NCI-H2029 (cell line): ENCODE measurements around the gene SH2D3A.
"Not testable (repeated sequence)": the region's sequence is repeated elsewhere in the genome, so short reads cannot be mapped to it uniquely, and the experiment has no call there.

ENCODE experiments used
- DNase-seq: peaks from one replicate; lab custom pipeline; 2025; lab: John Stamatoyannopoulos, UW

SH2D3A gene

DNA sequence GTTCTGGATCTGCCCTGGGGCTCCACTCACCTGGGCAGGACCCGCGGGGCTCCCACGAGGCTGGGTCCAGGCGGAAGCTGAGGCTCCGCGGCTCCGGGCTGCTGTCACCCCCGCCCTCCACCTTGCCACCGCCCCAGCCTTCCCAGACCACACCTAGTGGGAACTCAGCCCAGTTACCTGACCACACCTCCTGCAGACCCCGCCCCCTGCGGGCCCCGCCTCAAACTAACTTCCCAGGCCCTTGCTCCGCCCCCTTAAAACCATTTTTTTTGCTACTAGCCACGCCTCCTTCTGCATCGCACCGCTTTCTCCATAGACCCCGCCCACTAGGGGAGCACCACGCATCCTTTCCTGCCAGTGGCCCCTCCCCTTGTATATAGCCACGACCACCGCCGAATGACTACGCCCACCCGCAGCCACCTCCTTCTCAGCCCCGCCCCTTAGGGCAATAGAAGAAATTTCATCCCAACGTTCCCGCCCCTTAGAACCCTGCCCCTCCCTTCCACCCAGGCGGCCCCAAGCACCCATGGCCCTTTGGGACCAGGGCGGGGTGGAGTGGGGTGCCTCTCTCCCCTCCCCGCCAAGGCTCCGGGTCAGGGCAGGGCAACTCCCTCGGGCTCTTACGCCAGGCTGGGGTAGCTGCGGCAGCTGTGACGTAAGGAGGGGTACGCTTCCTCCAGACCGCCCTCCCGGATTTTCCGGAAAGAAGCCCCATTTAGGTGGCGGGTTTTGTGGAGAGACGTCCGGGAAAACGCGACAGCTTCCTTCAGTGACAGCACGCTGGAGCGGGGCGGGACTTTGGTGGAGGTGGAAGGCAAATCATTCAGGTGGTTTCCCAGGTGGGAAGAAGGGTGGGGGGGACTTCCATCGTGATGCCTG lies at the start of gene SH2D3A:
SH2D3A (minus strand) TSS at position 79 of the 879 bp plus-strand sequence. CDS start 3,687 bp downstream, outside the sequence.
- DNase-seq: peak; percentile 88

DNA sequence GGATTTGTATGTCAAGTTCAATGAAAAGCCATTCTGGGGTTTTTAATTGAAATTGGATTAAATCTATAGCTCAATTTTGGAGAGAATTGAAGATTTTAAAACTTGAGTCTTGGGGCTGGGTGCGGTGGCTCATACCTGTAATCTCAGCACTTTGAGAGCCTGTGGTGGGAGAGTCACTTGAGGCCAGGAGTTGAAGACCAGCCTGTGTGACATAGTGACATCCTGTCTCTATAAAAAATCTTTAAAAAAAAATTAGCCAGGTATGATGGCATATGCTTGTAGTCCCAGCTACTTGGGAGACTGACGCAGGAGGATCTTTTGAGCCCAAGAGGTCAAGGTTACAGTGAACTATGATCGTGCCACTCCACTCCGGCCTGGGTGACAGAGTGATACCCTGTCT lies 46.4 kb upstream of the SH2D3A start:
- DNase-seq: no peak

DNA sequence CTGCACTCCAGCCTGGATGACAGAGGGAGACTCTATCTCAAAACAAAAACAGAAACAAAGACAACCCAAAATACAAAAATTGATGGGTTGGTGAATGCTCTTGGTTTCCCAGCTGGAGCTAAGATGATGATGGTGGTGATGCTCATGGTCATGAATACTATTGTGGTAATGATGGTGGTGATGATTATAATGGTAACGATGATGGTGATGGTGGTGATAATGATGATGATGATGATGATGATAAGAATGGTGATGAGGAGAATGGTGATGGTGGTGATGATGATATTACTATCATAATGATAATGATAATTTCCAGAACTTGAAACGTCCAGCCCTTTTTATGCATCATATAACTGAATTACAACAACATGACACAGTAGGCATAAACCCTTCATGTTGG lies 45.4 kb upstream of the SH2D3A start:
- no peak for DNase-seq

DNA sequence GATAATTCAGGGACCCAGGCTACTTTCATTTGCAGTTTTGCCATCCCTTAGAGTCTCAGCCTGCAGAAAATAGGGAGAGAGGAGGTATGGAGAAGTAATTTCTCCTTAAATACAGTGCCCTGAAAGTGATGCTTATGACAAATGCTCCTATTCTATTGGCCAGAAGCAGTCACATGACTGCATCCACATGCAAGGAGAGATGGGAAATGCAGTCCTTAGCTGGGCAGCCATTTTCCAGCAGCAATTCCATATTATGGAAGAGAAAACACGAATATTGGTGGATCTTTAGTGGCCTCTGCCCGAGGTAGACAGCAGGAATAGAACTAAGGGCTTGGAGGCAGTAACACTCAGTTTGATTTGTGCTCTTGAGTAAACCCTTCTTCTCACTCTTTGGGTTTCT lies 44.7 kb upstream of the SH2D3A start:
- peak; percentile 21 for DNase-seq

DNA sequence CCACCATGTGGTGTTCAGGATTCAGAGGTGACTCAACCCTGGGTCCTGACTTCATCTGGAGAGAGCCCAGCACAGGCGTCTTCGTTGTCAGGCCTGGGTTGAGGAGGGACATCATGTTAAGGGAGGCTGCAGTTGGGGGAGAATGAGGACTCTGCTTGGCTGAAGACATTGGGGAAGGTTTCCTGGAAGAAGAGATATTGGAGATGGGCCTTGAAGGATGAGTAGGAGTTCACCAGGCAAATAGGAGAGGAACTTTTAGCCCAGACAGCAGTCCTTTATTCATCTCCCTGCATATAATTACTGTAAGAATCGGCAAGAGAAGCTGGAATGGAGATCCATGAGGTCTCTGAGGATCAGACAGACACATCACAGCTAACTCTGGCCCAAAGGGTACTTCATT lies 44.1 kb upstream of the SH2D3A start:
- DNase-seq: no peak

DNA sequence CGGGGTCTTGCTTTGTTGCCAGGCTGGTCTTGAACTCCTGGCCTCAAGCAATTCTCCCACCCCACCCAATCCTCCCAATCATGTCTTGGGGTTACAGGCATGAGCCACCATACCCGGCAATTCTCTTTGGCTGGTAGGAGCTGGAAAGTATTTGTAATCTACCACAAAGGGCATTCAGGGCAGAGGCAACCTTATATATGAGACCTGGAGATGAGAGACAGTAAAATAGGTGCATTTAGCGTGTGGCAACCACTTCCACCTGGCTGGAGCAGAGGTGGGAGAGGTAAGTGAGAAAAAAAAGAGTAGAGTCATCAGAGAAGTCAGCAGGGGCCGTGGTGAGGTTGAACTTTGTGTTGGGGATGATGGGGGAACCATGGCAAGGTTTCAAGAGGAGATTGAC lies 42.0 kb upstream of the SH2D3A start:
- DNase-seq: no peak

DNA sequence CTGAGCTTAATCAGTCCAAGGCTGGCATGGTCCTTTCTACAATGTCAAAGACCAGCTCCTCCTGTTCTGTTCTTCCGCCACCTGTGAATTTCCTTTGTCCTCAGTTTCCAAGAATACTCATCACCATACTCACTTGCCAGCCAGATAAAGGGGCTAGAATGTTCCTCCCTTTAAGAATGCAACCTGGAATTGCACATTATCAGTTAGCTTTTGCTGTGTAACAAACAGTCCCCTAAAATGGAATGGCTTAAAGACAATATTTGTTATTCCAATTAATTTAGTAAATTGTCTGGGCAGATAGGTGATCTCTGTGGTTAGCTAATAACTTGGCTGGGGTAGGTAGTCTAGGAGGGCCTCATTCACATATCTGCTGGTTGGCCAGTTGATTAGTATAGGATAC lies 41.3 kb upstream of the SH2D3A start:
- no peak for DNase-seq

DNA sequence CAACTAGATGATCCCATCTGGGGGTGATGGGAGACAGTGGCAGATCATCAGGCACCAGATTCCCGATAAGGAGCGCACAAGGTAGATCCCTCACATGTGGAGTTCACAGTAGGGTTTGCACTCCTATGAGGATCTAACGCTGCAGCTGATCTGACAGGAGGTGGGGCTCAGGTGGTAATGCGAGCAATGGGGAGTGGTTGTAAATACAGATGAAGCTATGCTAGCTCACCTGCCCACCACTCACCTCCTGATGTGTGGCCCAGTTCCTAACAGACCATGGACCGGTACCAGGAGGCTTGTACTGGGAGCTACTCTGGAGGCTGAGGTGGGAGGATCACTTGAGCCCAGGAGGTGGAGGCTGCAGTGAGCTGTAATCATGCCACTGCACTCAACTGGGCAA lies 40.1 kb upstream of the SH2D3A start:
- no peak for DNase-seq

DNA sequence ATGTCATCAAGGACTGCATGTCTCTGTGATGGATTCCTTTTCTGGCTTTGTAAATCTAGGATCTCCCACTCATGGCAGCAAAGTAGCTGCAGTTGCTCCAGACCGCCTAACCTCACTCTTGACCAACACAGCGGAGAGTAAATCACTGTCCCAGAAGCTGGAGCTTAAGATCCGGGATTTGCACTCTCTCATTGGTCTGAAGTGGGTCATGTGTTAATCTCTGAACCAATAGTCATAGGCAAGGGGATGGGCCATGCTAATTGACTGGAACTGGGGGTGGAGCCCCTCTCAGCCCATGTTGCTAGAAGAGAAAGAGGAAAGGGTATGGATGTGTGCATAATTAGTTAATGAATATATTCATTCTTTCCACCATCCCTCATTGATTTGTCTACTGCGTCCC lies 39.3 kb upstream of the SH2D3A start:
- no peak for DNase-seq

DNA sequence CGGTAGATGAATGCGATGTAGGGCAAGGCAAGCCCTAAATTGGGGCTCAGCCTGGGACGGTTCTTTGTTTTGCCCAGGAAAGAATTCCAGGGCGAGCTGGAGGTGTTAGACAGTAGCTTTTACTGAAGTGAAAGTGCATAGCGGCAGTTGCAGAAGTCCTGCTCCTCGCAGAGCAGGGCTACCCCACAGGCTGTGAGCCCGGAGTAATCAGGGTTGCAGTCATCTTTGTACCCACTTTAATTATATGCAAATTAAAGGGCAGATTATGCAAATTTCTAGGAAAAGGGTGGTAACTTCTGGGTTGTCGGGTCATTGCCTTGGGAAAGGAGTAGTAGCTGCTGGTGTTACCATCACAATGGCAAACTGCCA lies 35.8 kb upstream of the SH2D3A start:
- DNase-seq: no peak

DNA sequence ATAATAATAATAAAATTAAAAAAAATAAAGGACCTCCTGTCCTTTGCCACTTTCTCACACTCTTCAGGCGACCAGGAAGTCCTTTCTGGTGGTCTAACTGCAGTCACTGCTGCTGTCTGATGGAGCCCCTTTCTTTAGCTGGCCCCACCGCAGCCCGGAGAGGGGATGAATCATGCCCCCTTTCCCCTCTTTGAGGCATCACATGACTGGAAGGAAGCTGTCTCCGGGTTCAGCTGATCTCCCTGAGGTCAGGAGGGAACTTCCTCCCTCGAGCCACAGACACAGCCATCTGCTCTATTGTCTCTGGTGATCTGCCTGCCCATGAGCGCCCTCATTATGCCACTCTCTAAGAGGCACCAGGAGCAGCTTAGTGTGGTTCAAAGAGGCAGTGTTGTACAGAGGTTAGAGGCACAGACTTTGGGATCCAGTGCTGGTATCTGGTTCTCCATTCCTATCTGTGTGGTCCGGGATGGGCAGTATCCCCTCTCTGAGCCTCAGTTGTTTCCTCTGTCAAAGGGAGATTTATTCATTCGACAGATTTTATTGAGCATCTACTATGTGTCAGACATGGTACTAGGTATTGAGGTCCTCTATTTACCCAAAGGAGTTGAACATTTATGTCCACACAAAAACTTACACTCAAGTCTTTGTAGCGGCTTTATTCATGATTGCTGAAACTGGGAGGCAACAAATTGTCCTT lies 35.3 kb upstream of the SH2D3A start:
- no peak for DNase-seq

DNA sequence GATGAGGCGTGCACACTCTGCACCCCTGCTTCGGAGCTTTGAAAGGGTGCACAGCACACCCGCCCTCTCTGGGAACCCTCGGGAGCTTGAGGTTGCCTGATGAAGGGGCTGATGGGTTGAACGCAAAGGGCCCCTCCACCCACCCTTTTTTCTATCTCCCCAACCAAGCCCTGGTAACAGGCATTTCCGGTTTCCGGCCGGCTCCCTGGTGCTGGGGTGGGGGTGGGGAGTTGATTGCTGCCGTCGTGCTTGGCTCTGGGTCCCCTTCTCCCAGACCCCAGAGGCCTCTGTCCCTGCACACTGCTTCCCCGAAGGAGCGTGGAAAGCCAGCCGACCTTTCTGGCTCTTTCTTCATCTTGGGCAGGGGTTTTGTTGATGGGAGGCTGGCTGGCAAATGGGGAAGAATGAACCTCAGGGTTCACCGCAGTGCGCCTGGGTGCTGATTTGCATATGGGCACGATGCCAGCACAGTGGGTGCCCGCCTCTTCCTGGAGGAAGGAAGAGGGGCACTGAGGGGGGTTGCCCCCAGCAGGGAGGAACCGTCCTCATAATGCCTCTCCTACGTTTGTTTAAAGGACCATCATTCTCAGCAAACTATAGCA lies 34.4 kb upstream of the SH2D3A start:
- peak; percentile 61 for DNase-seq

DNA sequence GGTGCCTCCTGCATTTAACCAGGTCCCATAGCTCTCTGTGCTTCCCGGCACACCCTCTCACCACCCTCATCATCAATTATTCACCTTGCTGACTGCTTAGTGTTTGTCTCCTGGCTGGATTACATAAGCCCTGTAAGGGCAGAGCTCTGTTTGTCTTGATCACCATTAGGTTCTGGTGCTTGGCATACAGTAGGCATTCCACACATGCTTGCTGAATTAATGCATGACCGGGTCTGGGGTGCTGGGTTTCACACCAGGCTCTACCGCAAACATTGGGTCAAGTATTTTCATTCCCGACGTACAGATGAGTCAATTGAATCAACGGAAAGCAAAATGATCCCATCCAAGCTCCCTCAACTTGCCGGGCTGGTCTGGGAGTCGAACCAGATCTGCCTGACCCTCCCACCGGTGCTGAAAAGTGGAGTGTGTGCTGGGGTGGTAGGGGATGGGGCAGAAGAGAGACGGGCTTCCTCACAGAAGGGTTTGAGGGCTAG lies 33.8 kb upstream of the SH2D3A start:
- DNase-seq: peak; percentile 61

DNA sequence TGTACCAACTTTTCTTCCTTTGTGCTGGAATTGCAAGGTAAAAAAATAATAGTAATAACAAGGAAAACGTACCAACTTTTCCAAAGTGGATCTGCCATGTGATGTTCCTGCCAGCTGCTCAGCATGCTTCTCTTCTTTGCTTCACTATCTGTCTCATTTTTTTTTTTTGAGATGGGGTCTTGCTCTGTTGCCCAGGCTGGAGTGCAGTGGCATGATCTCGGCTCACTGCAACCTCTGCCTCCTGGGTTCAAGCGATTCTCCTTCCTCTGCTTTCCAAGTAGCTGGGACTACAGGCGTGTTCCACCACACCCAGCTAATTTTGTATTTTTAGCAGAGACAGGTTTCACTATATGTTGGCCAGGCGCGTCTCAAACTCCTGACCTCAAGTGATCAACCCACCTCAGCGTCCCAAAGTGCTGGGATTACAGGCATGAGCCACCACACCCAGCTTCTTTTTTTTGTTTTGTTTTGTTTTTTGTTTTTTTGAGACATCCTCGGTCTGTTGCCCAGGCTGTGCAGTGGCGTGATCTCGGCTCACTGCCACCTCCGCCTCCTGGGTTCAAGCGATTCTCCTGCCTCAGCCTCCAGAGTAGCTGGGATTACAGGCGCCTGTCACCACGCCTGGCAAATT lies 33.0 kb upstream of the SH2D3A start:
- DNase-seq: not testable (repeated sequence)

DNA sequence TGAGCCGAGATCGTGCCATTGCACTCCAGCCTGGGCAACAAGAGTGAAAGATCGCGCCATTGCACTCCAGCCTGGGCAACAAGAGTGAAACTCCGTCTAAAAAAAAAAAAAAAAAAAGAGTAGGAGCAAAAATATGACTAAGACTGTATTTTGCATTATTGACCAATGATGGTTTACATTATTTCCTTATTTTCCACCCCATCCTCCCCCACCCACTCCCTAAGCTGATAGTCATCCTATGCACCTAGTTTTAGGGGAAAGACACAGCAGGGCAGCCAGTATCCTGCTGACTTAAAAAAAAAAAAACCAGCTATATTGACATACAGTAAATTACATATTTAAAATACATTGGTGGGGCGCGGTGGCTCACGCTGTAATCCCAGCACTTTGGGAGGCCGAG lies 30.4 kb upstream of the SH2D3A start:
- no peak for DNase-seq

DNA sequence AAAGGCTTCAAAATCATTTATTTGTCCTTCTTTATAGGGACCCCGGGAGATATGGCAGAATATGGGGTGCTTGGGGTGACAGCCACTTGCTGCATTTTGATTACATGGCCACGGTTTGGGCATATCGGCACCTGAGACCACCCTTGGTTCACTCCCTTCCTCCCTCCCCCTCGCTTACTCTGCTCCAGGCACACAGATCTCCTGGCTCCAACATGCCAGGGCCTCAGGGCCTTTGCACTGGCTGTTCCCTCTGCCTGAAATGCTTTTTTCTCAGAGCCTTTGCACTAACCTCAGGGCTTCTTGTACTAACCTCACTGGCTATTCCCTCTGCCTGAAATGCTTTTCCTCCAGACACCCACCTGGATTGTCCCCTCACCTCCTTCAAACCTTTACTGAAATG lies 29.0 kb upstream of the SH2D3A start:
- no peak for DNase-seq

DNA sequence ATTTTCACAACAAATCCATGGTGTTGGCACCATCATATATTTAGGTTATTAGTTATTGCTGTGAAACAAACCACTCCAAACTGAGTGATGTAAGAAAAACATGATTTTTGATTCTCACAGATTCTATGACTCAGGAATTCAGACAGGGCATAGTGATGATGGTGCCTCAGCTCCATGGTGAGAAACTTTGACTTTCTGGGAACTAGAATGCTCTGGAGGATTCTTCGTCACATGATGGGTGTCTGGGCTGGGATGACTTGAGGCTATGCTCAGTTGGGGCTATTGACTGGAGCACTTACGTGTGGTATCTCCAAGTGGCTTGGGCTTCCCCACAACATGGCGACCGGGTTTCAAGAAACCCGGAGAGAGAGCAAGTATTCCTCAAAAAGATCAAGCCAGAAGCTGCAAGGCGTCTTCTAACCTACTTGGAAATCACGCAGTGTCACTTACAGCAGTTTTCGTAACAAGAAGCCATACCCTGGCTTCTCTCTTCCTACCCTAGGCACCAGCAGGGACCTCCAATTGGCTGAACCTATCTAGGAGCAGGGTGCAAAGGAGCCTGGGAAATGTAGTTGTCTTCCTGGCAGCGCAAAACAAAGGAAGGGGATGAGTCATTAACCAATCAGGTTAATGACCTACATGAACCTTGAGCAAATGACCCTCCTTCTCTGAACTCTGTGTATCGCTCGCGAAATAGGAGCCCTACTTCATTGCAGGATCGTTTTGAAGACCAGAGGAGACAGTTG lies 27.6 kb upstream of the SH2D3A start:
- DNase-seq: no peak

DNA sequence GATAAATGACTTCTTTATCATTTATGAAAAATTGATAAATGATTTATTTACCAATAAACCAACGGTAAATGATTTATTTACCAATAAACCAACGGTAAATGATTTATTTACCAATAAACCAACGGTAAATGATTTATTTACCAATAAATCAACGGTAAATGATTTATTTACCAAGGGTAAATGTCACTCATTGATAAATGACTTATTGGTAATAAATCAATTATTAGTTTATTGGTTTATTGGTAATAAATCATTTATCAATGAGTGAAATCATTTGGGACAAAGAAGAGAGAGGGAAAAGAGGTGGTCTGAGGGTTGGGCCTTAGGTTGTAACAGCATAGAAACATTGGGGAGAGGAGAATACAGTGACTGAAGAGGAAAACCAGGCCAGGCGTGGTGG lies 26.7 kb upstream of the SH2D3A start:
- DNase-seq: no peak

DNA sequence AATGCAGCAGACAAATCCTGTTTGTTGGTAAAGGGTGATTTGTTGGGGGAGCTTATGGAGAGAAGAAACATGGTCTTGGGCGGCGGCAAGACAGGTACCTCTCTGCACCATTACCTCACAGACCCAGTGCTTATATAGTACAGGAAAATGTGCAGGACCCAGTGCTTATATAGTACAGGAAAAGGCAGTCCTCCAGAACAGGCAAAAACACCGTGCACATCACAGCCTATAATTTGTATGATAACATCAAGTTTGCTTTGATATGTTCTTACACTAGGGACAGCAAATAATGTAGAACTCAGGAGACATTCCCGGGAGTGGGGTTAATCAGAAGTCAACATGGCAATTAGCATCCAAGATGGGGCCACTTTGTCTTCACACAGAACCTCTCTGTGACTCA lies 26.2 kb upstream of the SH2D3A start:
- DNase-seq: no peak

DNA sequence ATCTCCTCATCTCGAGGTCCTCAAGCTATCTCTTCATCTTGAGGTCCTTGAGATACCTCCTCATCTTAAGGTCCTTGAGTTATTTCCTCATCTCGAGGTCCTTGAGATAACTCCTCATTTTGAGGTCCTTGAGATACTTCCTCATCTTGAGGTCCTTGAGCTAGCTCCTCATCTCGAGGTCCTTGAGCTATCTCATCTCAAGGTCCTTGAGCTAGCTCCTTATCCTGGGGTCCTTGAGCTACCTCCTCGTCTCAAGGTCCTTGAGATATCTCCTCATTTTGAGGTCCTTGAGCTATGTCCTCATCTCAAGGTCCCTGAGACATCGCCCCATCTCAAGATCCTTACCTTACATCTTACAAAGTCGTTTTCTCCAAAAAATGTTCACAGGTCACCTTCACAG lies 24.0 kb upstream of the SH2D3A start:
- DNase-seq: no peak

DNA sequence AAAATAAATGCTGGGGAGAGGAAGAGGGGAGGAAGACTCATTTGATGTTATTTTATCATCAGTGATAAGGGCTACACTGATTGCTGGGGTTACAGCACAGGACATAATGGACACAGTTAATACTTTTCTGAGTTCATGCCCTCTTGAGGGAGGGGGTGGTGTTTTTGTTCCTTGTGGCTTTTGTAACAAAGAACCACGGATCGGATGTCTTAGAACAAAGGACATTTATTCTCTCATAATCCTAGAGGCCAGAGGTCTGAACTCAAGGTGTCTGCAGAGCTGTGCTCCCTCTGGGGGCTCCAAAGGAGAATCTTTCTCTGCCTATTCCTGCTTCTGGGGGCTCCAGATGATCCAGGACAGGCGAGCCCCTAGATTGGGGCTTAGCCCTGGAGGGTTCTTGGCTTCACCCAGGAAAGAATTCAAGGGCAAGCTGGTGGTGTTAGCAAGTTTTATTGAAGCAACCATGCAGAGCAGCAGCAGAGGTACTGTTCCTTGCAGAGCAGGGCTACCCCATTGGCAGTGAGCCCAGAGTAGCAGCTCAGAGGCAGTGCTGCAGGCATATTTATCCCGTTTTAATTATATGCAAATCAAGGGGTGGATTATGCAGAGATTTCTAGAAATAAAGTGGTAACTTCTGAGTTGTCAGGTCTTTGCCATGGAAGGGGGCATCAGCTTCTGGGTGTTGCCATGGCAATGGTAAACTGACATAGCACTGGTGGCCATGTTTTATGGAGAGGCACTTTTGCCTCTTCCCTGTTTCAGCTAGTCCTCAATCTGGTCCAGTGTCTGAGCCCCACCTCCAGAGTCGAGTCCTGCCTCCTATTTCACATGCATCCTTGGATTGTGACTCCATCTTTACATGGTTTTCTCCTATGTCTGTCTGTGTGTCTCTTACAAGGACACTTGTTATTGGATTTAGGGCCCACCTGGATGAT lies 23.2 kb upstream of the SH2D3A start:
- no peak for DNase-seq
